GM19397 (cell line): Measurements from ENCODE around the gene PUSL1.
"Not testable (repeated sequence)": the region's sequence is repeated elsewhere in the genome, so short reads cannot be mapped to it uniquely, and the experiment has no call there.

Experiments
- ATAC-seq: cut with Tn5 transposase; IDR thresholded peaks from one replicate; pipeline ENCODE4 v1.9.1; 2021; ENCODE audit warnings: mild to moderate bottlenecking, moderate library complexity; ENCODE audit not compliant: unreplicated experiment

Gene PUSL1

GRCh38 chr1:1307261-1307922 lies 1.0 kb upstream of the PUSL1 start:
- ATAC-seq: peak; percentile 1

- no peak for ATAC-seq
These were observed 406 bp downstream of the PUSL1 start for GRCh38 chr1:1308756-1309250.

DNA sequence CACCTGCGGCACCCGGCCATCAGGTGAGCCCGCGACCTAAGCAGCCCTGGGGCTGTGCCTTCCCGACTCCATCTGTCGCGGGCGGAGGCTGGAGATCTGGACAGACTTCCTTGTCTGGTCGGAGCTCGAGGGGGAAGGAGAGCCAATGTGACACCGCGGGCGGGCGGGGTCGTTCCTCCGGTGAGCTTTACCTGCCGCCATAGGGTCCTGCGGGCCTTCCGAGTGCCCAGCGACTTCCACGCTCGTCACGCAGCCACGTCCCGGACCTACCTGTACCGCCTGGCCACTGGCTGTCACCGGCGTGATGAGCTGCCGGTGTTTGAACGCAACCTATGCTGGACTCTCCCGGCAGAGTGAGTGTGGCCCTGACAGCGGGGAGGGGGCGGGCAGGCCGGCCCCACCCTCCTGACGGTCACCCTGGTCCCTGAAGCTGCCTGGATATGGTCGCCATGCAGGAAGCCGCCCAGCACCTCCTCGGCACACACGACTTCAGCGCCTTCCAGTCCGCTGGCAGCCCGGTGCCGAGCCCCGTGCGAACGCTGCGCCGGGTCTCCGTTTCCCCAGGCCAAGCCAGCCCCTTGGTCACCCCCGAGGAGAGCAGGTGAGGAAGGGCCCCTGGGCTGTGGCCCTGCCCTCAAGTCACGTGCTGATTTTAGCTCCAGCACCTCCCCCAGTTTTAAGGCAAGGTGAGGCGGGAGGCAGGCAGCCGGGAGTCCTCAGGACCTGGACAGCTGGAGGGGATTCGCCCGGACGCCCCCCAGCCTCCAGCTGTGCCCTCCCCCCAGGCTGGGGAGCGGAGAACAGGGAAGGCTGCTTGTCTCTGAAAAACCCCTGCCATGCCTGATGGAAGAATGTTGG lies 1.1 kb downstream of the PUSL1 start:
- ATAC-seq: no peak

DNA sequence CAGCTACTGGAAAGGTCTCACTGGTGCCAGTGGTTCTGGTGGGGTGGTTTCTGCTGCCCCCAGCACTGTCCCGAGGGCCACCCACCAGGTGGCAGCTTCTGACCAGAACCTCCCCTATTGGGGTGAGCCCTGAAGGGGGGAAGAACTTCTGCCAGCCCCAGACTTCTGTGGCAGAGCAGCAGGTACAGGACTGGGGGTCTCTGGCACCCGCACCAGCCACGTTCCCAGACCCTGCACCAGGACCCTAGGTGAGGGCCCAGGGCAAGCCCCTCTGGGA lies 1.6 kb downstream of the PUSL1 start:
- no peak for ATAC-seq

GRCh38 chr1:1310476-1311053 lies 2.2 kb downstream of the PUSL1 start:
- no peak for ATAC-seq

DNA sequence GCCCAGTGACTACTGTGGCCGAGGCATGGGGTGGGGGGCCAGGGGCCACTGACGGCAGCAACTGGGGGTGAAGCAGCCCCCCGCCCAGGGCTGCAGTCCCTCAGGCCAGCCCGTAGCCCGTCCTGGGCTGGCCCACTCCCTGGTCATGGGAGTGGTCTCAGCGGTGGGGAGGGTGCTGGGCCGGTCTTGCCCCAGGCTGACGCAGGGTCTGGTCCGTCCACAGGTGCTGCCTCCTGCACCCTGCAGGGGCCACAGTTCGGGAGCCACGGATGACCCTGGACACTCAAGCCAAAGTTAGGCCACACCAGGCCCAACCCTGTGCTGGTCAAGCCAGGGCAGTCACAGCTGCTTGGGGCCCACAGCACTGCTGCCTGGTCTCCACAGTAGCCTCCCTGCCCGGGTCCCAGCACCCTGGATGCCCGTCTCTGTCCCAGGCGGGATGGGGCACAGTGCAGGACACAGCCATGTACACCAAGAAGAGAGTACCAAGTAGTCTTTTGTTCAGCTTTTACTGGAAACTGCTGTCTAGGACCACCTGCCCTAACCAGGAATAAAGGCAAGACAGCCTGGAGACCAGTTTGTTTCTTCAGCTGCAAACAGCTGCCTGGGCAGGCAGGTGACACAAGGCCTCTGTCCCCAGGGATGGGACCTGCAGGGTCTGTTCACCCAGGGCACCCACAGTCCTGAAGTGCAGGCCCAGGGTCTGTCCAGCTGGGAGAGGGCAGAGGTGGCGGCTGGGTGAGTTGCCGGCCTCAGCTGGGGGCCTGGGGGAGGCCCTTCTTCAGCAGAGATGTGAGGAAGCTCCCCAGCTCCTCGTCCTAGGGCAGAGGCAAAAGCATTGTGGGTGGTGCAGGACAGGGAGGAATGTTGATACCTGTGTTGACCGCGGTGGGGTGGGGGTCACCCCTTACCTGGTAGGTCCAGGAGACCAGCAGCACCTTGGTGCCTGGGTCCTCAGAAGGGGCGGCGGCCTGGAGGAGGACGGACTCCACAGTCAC lies 3.0 kb downstream of the PUSL1 start:
- ATAC-seq: no peak

GRCh38 chr1:1312450-1313314 lies 4.3 kb downstream of the PUSL1 start:
- ATAC-seq: no peak

GRCh38 chr1:1313500-1314236 lies 5.3 kb downstream of the PUSL1 start:
- no peak for ATAC-seq

DNA sequence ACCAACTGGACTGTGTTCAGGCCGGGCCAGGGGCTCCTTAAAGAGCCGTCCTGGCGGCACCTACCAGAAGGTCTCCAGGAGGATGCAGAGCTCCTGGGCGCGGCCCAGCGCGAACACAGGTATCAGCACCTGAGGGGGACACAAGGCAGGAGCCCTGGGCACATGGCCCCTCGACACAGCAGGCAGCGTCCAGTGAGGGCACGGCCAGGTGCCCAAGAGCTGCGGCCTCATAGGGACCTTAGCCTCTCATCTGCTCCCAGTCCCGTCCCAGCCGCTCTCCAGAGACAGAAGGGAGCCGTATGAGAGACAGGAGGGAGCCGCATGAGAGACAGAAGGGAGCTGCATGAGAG lies 5.8 kb downstream of the PUSL1 start:
- no peak for ATAC-seq

GRCh38 chr1:1314678-1315335 lies 6.4 kb downstream of the PUSL1 start:
- ATAC-seq: no peak

GRCh38 chr1:1315435-1315954 lies 7.1 kb downstream of the PUSL1 start:
- no peak for ATAC-seq

DNA sequence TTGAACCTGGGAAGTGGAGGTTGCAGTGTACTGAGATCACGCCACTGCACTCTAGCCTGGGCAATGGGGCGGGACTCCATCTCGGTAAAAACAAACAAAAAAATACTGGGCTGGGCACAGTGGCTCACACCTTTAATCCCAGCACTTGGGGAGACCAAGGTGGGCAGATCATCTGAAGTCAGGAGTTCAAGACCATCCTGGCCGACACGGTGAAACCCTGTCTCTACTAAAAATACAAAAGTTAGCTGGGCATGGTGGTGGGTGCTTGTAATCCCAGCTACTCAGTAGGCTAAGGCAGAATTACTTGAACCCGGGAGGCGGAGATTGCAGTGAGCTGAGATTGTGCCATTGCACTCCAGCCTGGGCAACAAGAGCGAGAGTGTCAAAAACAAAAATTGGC lies 7.8 kb downstream of the PUSL1 start:
- ATAC-seq: not testable (repeated sequence)

DNA sequence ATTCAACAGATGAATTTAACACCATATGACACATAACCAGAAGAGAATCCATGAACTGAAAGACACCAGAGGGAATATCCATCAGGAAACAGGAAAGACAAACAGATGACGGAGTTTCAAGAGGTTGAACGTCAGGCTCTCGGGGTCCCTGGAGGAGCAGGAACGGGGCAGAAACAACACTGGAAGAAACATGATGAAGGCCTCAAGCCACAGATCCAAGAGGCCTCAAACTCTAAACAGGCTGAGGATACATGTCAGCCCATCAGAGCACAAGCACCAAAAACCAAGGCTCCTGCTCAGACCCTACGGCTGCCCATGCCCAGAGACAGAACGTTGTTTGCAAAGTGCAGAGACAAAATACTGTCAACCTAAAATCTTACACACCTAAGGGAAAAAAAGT lies 9.0 kb downstream of the PUSL1 start:
- ATAC-seq: no peak

DNA sequence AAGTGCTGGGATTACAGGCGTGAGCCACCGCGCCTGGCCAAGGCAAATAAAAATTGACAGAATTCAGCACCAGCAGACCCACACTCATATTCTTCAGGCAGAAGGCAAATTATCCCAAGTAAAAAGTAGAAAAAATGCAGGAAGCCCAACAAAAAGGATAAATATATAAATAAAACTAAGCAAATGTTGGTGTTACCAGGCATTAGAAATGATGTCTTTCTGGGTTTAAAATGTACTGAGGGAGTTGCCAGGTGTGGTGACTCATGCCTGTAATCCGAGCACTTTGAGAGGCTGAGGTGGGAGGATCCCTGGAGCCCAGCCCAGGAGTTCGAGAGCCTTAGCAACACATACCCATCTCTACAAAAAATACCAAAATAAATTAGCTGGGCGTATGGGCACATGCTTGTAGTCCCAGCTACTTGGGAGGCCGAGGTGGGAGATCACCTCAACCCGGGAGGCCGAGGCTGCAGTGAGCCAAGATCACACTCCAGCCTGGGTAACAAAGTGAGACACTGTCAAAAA lies 9.8 kb downstream of the PUSL1 start:
- ATAC-seq: no peak

DNA sequence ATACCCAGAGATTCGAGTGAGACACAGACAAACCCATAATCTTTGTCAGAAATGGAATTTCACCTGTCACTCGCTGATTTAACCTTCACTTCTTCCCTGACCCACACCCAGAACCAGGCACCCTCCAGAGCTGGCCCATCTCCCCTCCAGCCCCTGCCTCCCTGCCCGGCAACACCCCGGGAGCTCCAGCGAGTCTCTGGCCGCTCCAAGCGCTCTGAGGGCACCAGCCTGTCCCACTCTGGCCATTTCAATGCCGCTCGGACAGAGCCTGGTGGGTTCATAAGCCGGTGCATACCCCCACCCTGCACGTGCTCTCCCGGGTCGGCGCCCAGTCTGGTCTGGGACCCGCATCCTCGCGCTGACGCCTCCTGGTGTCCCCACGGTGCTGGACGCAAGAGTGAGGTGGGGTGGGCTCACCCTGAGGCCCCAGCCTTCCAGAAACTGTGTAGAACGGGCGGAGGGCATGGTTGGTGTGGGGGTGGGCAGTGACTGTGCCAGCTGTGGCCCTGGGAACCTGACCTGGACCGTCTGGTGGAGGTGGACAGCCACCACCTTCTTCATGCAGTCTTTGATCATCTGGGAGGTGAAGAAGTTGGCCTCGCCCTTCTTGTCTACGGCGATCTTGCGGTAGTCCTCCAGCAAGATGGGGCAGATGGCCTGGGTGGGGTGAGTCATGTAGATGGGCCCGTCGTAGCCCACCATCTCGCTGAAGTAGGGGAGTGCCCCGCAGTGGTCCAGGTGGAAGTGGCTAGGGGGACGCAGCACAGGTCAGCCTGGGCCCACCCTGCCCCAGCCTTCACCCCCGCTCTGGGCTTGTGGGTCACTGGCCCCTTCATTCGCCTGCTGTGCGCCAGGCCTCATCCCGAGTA lies 10.6 kb downstream of the PUSL1 start:
- no peak for ATAC-seq

GRCh38 chr1:1319646-1319941 lies 11.2 kb downstream of the PUSL1 start:
- no peak for ATAC-seq

- ATAC-seq: no peak
These were observed 12.5 kb downstream of the PUSL1 start for GRCh38 chr1:1320666-1321448.
